HG02938 (cell line): ENCODE data around the gene GEMIN5.
"Not testable (repeated sequence)": the region's sequence is repeated elsewhere in the genome, so short reads cannot be mapped to it uniquely, and the experiment has no call there.

Source experiments
- ATAC-seq: cut with Tn5 transposase; IDR thresholded peaks from one replicate; pipeline ENCODE4 v1.9.1; 2021; ENCODE audit warnings: mild to moderate bottlenecking, moderate library complexity; ENCODE audit not compliant: unreplicated experiment

The GEMIN5 gene

GRCh38 chr5:154937718-154938466 lies at the start of gene GEMIN5:
Gene GEMIN5 (minus strand): TSS chr5:154938211. CDS start chr5:154938133, 78 bp downstream.
- peak; percentile 82 for ATAC-seq

GRCh38 chr5:154986151-154986550 lies 48.1 kb upstream of the GEMIN5 start:
- no peak for ATAC-seq

- no peak for ATAC-seq
These were observed 47.0 kb upstream of the GEMIN5 start for GRCh38 chr5:154984946-154985516.

GRCh38 chr5:154978294-154978693 lies 40.3 kb upstream of the GEMIN5 start:
- ATAC-seq, result not testable (repeated sequence)

- no peak for ATAC-seq
These were observed 39.4 kb upstream of the GEMIN5 start for GRCh38 chr5:154977409-154977808.

GRCh38 chr5:154976082-154976481 lies 38.1 kb upstream of the GEMIN5 start:
- ATAC-seq, result not testable (repeated sequence)

- ATAC-seq, result no peak
These were observed 34.6 kb upstream of the GEMIN5 start for GRCh38 chr5:154972476-154973080.

- no peak for ATAC-seq
These were observed 33.5 kb upstream of the GEMIN5 start for GRCh38 chr5:154971501-154971900.

- no peak for ATAC-seq
These were observed 32.7 kb upstream of the GEMIN5 start for GRCh38 chr5:154970759-154971158.

GRCh38 chr5:154968953-154969352 lies 30.9 kb upstream of the GEMIN5 start:
- no peak for ATAC-seq

- no peak for ATAC-seq
These were observed 29.5 kb upstream of the GEMIN5 start for GRCh38 chr5:154967421-154968024.

GRCh38 chr5:154966874-154967273 lies 28.9 kb upstream of the GEMIN5 start:
- no peak for ATAC-seq

GRCh38 chr5:154966081-154966841 lies 28.2 kb upstream of the GEMIN5 start:
- ATAC-seq, result no peak

- peak; percentile 100 for ATAC-seq
These were observed 24.5 kb upstream of the GEMIN5 start for GRCh38 chr5:154962494-154962893.

GRCh38 chr5:154956712-154957111 lies 18.7 kb upstream of the GEMIN5 start:
- no peak for ATAC-seq

GRCh38 chr5:154949781-154950180 lies 11.8 kb upstream of the GEMIN5 start:
- no peak for ATAC-seq

- no peak for ATAC-seq
These were observed 10.3 kb upstream of the GEMIN5 start for GRCh38 chr5:154948313-154948712.

GRCh38 chr5:154947778-154948177 lies 9.8 kb upstream of the GEMIN5 start:
- no peak for ATAC-seq

- no peak for ATAC-seq
These were observed 7.8 kb upstream of the GEMIN5 start for GRCh38 chr5:154945695-154946301.

GRCh38 chr5:154944716-154945115 lies 6.7 kb upstream of the GEMIN5 start:
- no peak for ATAC-seq

- no peak for ATAC-seq
These were observed 5.5 kb upstream of the GEMIN5 start for GRCh38 chr5:154943527-154943926.
